Tibial artery (tissue), 4 donors: ENCODE data around the gene CGA.

Experiments used
- DNase-seq, 2 donors: peaks; one replicate each; pipeline ENCODE4 v3.0.0-alpha.2; 2019
- H3K27ac ChIP-seq, 2 donors: fragments of 200-600 bp; sonication (generic) in 1 of 2; 1 replicate in 1 of 2; 2 replicates in 1 of 2; pipeline ENCODE4 v1.5.1; 2018 to 2019; ENCODE audit warnings: mild to moderate bottlenecking in 1 of 2
- H3K27me3 ChIP-seq, 2 donors: fragments of 200-600 bp; sonication (generic) in 1 of 2; one replicate each; pipeline versions ENCODE4 v1.5.1 to v1.6.0; 2016 to 2019
- H3K36me3 ChIP-seq, 3 donors: fragments of 200-600 bp; sonication (generic) in 2 of 3; one replicate each; pipeline ENCODE4 v1.5.1; 2016 to 2019; ENCODE audit warnings: mild to moderate bottlenecking in 2 of 3
- H3K4me1 ChIP-seq, 4 donors: fragments of 200-600 bp; sonication (generic) in 2 of 4; 1 replicate in 3 of 4; 2 replicates in 1 of 4; pipeline ENCODE4 v1.5.1; 2016 to 2019
- H3K4me3 ChIP-seq, 2 donors: fragments of 200-600 bp; sonication (generic) in 1 of 2; 1 replicate in 1 of 2; 2 replicates in 1 of 2; pipeline ENCODE4 v1.5.1; 2018 to 2019; ENCODE audit warnings: mild to moderate bottlenecking in 2 of 2
- H3K9me3 ChIP-seq, 3 donors: fragments of 200-600 bp; sonication (generic) in 1 of 3; one replicate each; pipeline ENCODE4 v1.5.1; 2016 to 2019
- CTCF ChIP-seq, 2 experiments: fragments of 200-600 bp in 1 of 2; fragments of 450-650 bp in 1 of 2; IDR thresholded peaks; one replicate each; pipeline ENCODE4 v1.5.1; 2017 to 2019; ENCODE audit warnings: antibody characterized with exemption in 2 of 2, mild to moderate bottlenecking in 1 of 2, moderate library complexity in 1 of 2
- intact Hi-C: fragments of 100-400 bp; cut with DNase I; formaldehyde crosslinking; loops from one replicate; pipeline ENCODE4 v1.15.0; 2023; ENCODE audit warnings: low total_unique reads

Gene CGA

GRCh38 chr6:87089135-87089534, 5.8 kb downstream of the CGA start:
- Histone ChIP-seq H3K4me1 (no peaks in the 10 kb centered on the region), H3K4me3 (no peak overlapping the region), H3K27me3 (no peaks in the 10 kb centered on the region), H3K9me3 (no peaks in the 10 kb centered on the region), H3K27ac (no peak overlapping the region), H3K36me3 (no peaks in the 10 kb centered on the region)
- intact Hi-C loops, result no loop called here
- no peak for DNase-seq
- no peak for TF ChIP-seq CTCF (IDR thresholded peaks at IDR 0.05)

- Histone ChIP-seq H3K36me3 (no peaks in the 10 kb centered on the region), H3K27me3 (no peaks in the 10 kb centered on the region), H3K4me3 (no peak overlapping the region), H3K9me3 (no peaks in the 10 kb centered on the region), H3K4me1 (no peaks in the 10 kb centered on the region), H3K27ac (no peak overlapping the region)
- TF ChIP-seq CTCF (IDR thresholded peaks at IDR 0.05), result no peak
- intact Hi-C loops, result no loop called here
- DNase-seq, result no peak
Measured at GRCh38 chr6:87088076-87088475, 6.8 kb downstream of the CGA start.

GRCh38 chr6:87082160-87082721, 12.7 kb downstream of the CGA start:
- H3K27ac ChIP-seq, result no peak overlapping the region
- no peak for DNase-seq
- H3K9me3 ChIP-seq, result no peaks in the 10 kb centered on the region
- peaks cover 0 to 3% of the 10 kb centered on the region in 2 donors for H3K27me3 ChIP-seq
- no peaks in the 10 kb centered on the region for H3K36me3 ChIP-seq
- no peaks in the 10 kb centered on the region for H3K4me1 ChIP-seq
- TF ChIP-seq CTCF (IDR thresholded peaks at IDR 0.05), result no peak
- intact Hi-C loops, result no loop called here
- no peak overlapping the region for H3K4me3 ChIP-seq

- Histone ChIP-seq H3K36me3 (no peaks in the 10 kb centered on the region), H3K9me3 (no peaks in the 10 kb centered on the region), H3K4me3 (no peak overlapping the region), H3K4me1 (no peaks in the 10 kb centered on the region), H3K27me3 (peaks cover 0 to 3% of the 10 kb centered on the region in 2 donors), H3K27ac (no peak overlapping the region)
- peak; percentile 52 to 67 for DNase-seq
- intact Hi-C loops, result no loop called here
- TF ChIP-seq CTCF (IDR thresholded peaks at IDR 0.05), result peak; percentile 49 to 70
Measured at GRCh38 chr6:87078983-87079616, 15.8 kb downstream of the CGA start.

GRCh38 chr6:87075168-87075567, 19.7 kb downstream of the CGA start:
- no peak for TF ChIP-seq CTCF (IDR thresholded peaks at IDR 0.05)
- intact Hi-C loops, result no loop called here
- DNase-seq, result no peak
- Histone ChIP-seq H3K9me3 (no peaks in the 10 kb centered on the region), H3K4me1 (no peaks in the 10 kb centered on the region), H3K4me3 (no peak overlapping the region), H3K36me3 (no peaks in the 10 kb centered on the region), H3K27me3 (peaks cover 0 to 2% of the 10 kb centered on the region in 2 donors), H3K27ac (no peak overlapping the region)
